Cardiac muscle cell (in vitro differentiated cells and primary cell): ENCODE measurements around the gene SLC35F3. TPM values are rescaled to one million over a fixed set of nuclear protein-coding genes. Genes with fewer than 3 reads are reported as not detected.

Experiments used
- DNase-seq, 2 donors: peaks; one replicate each; pipeline versions ENCODE4 v3.0.0 to v3.0.0-alpha.2; 2010 to 2017; ENCODE audit warnings: low read depth in 1 of 2, low spot score in 1 of 2
- H3K27ac ChIP-seq: fragments of 200-600 bp; sonication (generic); 2 replicates; pipeline ENCODE4 v1.5.1; 2016
- H3K27me3 ChIP-seq: fragments of 200-600 bp; sonication (generic); 2 replicates; pipeline ENCODE4 v1.6.0; 2016; ENCODE audit warnings: control low read depth
- H3K36me3 ChIP-seq: fragments of 200-600 bp; sonication (generic); 2 replicates; pipeline ENCODE4 v1.5.1; 2016; ENCODE audit warnings: control low read depth
- H3K4me1 ChIP-seq: fragments of 200-600 bp; sonication (generic); 2 replicates; pipeline ENCODE4 v1.8.1; 2017; ENCODE audit warnings: low read depth, mild to moderate bottlenecking, mixed run types
- H3K4me3 ChIP-seq: fragments of 200-600 bp; sonication (generic); 2 replicates; pipeline ENCODE4 v1.5.1; 2016; ENCODE audit warnings: mild to moderate bottlenecking
- H3K9me3 ChIP-seq: fragments of 200-600 bp; sonication (generic); 2 replicates; pipeline ENCODE4 v1.5.1; 2017; ENCODE audit warnings: low read depth, mild to moderate bottlenecking, control low read depth
- polyA plus RNA-seq: library from polyadenylated mRNA; unstranded; fragments of >200 nt; fragmentation: Nextera tagmentation; extraction: Ambion mirVana; gene quantifications from 2 replicates; pipeline ENCODE4 v1.2.1, GENCODE V29; 2016
- total RNA-seq: library from RNA; depleted of rRNA; stranded (reverse); fragments of >200 nt; gene quantifications from 2 replicates; pipeline ENCODE4 v1.2.3, GENCODE V29; 2016
- TF ChIP-seq, protein P1 (sequence below): IDR thresholded peaks from 2 replicates; pipeline ENCODE4 v1.5.1; 2012; ENCODE audit warnings: low read depth, mild to moderate bottlenecking, low read length

SLC35F3 gene
- total and polyA plus RNA-seq, 2 experiments from 2014 or later: 0.98 to 2.0 TPM

DNA sequence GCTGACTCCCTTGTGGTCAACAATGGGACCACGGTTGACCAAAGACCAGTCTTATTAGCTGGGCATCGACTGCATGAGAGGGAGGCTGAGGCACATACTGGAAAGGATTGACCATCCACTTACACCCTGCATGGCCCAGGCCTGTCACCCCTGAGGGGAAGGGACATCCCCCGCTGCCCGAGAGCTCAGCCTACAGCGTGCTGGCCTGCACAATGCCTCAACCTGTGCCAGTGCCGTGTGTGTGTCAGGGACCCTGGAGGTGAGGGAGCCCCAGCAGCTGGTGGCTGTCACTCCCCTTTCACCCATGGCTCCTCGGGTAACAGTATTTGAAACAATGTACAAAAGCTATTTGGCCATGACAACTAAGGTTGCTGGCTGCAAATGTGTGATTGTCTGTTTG lies 67.3 kb downstream of the SLC35F3 start:
- Histone ChIP-seq H3K4me1 (no peaks in the 10 kb centered on the region), H3K27me3 (no peaks in the 10 kb centered on the region), H3K36me3 (no peaks in the 10 kb centered on the region), H3K9me3 (no peaks in the 10 kb centered on the region), H3K4me3 (no peak overlapping the region), H3K27ac (no peak overlapping the region)
- TF ChIP-seq, protein P1, sequence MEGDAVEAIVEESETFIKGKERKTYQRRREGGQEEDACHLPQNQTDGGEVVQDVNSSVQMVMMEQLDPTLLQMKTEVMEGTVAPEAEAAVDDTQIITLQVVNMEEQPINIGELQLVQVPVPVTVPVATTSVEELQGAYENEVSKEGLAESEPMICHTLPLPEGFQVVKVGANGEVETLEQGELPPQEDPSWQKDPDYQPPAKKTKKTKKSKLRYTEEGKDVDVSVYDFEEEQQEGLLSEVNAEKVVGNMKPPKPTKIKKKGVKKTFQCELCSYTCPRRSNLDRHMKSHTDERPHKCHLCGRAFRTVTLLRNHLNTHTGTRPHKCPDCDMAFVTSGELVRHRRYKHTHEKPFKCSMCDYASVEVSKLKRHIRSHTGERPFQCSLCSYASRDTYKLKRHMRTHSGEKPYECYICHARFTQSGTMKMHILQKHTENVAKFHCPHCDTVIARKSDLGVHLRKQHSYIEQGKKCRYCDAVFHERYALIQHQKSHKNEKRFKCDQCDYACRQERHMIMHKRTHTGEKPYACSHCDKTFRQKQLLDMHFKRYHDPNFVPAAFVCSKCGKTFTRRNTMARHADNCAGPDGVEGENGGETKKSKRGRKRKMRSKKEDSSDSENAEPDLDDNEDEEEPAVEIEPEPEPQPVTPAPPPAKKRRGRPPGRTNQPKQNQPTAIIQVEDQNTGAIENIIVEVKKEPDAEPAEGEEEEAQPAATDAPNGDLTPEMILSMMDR: no peak
- no peak for DNase-seq

DNA sequence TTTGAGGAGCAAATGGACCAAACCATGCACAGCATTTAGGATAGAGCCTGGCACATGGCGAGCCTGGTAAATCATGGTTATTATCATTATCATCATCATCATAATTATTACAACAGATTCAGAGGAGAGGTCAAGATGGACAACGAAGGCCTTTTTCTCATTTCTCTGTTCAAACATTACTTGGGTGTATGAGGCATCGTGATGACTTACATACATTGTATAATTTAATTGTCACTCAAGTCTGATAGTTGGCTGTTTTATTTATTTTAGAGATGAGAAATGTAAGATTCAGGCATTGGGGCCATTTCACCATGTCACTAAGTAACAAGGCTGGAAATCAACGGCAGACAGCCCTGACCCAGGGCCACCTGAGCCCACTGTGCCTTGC lies 68.1 kb downstream of the SLC35F3 start:
- Histone ChIP-seq H3K4me1 (no peaks in the 10 kb centered on the region), H3K4me3 (no peak overlapping the region), H3K27me3 (no peaks in the 10 kb centered on the region), H3K36me3 (no peaks in the 10 kb centered on the region), H3K9me3 (no peaks in the 10 kb centered on the region), H3K27ac (no peak overlapping the region)
- TF ChIP-seq, protein P1: no peak
- no peak for DNase-seq

DNA sequence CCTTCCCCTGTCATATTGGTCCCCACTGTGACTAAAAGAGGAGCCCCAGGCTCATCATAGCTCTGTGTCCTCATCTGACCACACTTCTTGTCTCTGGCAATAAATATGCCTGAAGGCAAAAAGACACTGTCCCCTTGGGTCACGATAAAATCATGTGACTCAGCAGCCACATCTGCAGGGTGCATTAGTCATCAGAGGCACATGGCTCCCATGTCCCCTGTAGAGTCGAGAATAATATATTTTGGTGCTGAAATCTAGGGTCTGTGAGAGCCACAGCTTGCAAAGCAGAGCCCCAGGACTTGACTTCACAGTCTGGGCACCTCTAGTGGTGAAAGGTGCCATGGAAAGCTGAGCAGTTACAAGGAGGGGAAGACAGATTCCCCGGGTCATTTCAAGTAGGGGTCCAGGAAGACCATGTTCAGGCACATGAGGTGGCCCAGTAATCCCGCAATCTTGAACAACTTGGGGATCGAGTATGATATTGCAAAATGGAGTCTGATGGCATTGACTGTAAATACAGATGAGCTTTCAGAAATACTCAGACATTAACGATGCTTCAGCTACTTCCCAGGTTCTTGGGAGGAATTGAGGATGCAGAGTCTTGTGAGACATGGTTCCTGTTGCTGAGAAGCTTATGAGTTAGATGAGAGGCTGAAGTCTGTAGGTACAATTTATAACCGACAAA lies 68.6 kb downstream of the SLC35F3 start:
- Histone ChIP-seq H3K4me3 (no peak overlapping the region), H3K27ac (no peak overlapping the region), H3K9me3 (no peaks in the 10 kb centered on the region), H3K36me3 (no peaks in the 10 kb centered on the region), H3K4me1 (no peaks in the 10 kb centered on the region), H3K27me3 (no peaks in the 10 kb centered on the region)
- TF ChIP-seq, protein P1: no peak
- no peak for DNase-seq

DNA sequence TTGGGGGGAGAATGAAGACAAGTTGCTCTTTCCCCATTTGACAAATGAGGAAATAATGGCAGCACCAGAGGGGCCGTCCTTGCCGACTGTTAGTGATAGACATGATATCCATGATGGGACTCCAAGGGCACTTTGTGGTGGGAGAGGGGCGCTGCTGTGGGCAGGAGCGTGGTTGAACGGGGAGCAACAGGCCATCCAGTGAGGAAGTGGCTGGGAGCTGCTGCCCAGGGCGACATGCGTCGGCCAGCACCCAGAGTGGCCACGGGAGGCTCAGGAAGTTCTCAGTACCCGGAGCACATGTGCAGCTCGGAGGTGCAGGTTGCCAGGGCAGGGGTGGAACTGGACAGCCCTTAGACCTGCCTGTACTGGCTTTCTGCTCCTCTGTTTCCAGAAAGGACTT lies 71.0 kb downstream of the SLC35F3 start:
- H3K4me1 ChIP-seq: no peaks in the 10 kb centered on the region
- H3K4me3 ChIP-seq: no peak overlapping the region
- no peak overlapping the region for H3K27ac ChIP-seq
- H3K36me3 ChIP-seq: no peaks in the 10 kb centered on the region
- DNase-seq: no peak
- H3K27me3 ChIP-seq: no peaks in the 10 kb centered on the region
- TF ChIP-seq, protein P1: no peak
- H3K9me3 ChIP-seq: no peaks in the 10 kb centered on the region

DNA sequence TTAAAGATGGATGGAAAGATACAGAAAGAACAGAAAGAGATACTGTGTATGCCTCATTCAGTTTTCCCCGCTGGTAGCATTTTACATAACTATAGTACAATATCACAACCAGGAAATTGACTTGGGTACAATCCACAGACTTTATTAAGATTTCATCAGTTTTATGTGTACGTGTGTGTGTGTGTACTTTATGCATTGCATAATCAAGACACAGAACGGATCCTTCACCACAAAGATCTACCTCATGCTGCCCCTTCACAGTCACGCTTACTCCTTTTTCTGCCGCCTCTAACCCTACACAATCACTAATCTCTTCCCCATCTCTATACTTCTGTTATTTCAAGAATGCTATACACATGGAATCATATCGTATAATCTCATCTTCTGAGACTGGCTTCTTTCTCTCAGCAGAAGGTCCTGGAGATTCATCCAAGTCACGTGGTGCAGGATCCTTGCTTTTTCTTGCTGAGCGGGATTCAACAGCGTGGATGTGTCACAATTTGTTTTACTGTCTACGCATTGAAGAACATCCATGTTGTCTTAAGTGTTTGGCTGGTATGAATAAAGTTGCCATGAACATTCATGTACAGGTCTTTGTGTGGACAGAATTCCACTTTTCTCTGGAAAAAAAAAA lies 76.7 kb downstream of the SLC35F3 start:
- TF ChIP-seq, protein P1: no peak
- DNase-seq: no peak
- no peaks in the 10 kb centered on the region for H3K36me3 ChIP-seq
- H3K27me3 ChIP-seq: no peaks in the 10 kb centered on the region
- no peak overlapping the region for H3K4me3 ChIP-seq
- H3K4me1 ChIP-seq: no peaks in the 10 kb centered on the region
- H3K27ac ChIP-seq: no peak overlapping the region
- no peaks in the 10 kb centered on the region for H3K9me3 ChIP-seq
